Immature natural killer cell (primary cell): ENCODE data around the gene COL17A1. TPM values are rescaled to one million over a fixed set of nuclear protein-coding genes. Genes with fewer than 3 reads are reported as not detected.

Experiments
- DNase-seq, 3 donors: peaks; one replicate each; pipeline ENCODE4 v3.0.0; 2022; ENCODE audit warnings: mixed read lengths in 1 of 3
- H3K27ac Mint-ChIP-seq, 6 donors: one replicate each; pipeline ENCODE4 v1.8.0; 2020; ENCODE audit warnings: mixed read lengths in 6 of 6, mild to moderate bottlenecking in 5 of 6, inconsistent platforms in 4 of 6, moderate library complexity in 3 of 6
- H3K27me3 Mint-ChIP-seq, 3 donors: one replicate each; pipeline ENCODE4 v1.8.0; 2020 to 2021; ENCODE audit warnings: low read depth in 3 of 3, mild to moderate bottlenecking in 3 of 3, mixed read lengths in 3 of 3, moderate library complexity in 3 of 3, inconsistent platforms in 1 of 3
- H3K36me3 Mint-ChIP-seq, 3 donors: one replicate each; pipeline ENCODE4 v1.8.0; 2020; ENCODE audit warnings: mixed read lengths in 3 of 3, inconsistent platforms in 2 of 3, mild to moderate bottlenecking in 2 of 3
- H3K4me1 Mint-ChIP-seq, 2 donors: one replicate each; pipeline ENCODE4 v1.8.0; 2020; ENCODE audit warnings: inconsistent platforms in 2 of 2, mild to moderate bottlenecking in 2 of 2, mixed read lengths in 2 of 2, moderate library complexity in 1 of 2
- H3K4me3 Mint-ChIP-seq, 5 donors: one replicate each; pipeline ENCODE4 v1.8.0; 2020; ENCODE audit warnings: mild to moderate bottlenecking in 5 of 5, mixed read lengths in 5 of 5, inconsistent platforms in 3 of 5, moderate library complexity in 3 of 5
- H3K9me3 Mint-ChIP-seq, 6 donors: one replicate each; pipeline ENCODE4 v1.8.0; 2020; ENCODE audit warnings: mild to moderate bottlenecking in 6 of 6, mixed read lengths in 6 of 6, inconsistent platforms in 4 of 6, moderate library complexity in 3 of 6
- polyA plus RNA-seq, 3 donors: library from polyadenylated mRNA; unstranded; fragments of 300-500 nt; fragmentation: Illumina TruSeq; gene quantifications; one replicate each; pipeline ENCODE4 v1.2.3, GENCODE V29; 2021

Gene COL17A1
- polyA plus RNA-seq, 3 donors from 2014 or later: not detected

DNA sequence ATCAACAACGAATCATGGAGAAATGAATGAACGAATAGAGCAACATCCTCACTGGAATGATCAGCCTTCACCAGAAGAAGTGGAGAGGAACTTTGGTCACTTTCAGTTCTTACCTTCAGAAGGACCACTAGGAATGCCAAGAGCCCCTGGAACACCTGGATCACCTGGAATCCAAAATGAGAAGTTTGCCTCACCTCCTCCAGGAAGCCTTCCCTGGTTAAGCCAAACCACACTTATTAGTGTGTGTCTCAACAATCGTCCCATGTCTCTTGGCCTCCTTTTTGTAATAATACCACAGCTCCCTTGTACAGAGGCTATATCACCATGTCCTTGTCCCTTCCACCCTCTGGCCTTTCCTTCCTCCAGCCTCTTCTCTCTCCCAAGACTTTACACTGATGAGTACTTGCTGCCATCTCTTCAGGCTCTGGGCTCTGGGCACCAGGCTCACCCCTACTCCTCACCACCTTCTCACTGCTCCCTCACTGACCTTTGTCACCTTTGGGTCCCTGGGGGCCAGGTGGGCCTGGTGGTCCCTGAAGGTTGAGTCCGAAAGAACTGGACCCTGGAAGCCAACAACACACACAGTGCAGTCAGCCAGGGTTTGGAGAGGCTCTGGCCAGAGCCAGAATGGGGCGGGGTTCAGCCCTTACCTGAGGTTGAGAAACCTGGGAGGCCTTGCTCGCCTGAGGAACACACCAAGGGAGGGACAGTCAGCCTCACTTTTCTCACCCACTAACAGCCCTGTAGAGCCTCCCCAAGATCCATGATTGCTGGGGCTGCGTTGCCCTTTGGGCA lies 46.5 kb downstream of the COL17A1 start:
- H3K27ac Mint-ChIP-seq: no peak overlapping the region
- H3K36me3 Mint-ChIP-seq: no peaks in the 10 kb centered on the region
- no peak overlapping the region for H3K4me3 Mint-ChIP-seq
- no peak for DNase-seq
- no peaks in the 10 kb centered on the region for H3K4me1 Mint-ChIP-seq
- H3K27me3 Mint-ChIP-seq: peaks cover 0 to 2% (median 2%) of the 10 kb centered on the region in 3 donors
- no peaks in the 10 kb centered on the region for H3K9me3 Mint-ChIP-seq

DNA sequence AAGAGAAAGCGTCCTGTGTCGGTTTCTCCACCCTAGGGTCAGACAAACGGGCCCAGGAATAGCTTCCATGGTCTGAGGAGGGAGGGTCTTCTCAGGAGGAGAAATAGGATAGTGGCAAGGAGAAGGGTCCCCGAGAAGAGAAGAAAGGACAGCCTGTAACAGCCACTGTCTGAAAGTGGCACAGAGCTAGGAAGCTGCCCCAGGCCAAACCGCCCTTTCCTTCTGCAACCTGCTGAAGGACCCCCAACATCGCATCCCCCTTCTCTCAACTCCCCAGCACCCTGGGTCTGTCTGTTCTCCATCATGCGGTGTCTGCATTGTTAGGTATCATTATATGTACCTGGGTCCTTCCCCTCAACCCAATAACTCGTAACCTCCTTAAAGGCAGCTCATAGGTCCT lies 47.1 kb downstream of the COL17A1 start:
- no peaks in the 10 kb centered on the region for H3K9me3 Mint-ChIP-seq
- H3K4me1 Mint-ChIP-seq: no peaks in the 10 kb centered on the region
- no peak for DNase-seq
- H3K27me3 Mint-ChIP-seq: peaks cover 0 to 3% (median 2%) of the 10 kb centered on the region in 3 donors
- H3K4me3 Mint-ChIP-seq: no peak overlapping the region
- H3K36me3 Mint-ChIP-seq: no peaks in the 10 kb centered on the region
- H3K27ac Mint-ChIP-seq: no peak overlapping the region

DNA sequence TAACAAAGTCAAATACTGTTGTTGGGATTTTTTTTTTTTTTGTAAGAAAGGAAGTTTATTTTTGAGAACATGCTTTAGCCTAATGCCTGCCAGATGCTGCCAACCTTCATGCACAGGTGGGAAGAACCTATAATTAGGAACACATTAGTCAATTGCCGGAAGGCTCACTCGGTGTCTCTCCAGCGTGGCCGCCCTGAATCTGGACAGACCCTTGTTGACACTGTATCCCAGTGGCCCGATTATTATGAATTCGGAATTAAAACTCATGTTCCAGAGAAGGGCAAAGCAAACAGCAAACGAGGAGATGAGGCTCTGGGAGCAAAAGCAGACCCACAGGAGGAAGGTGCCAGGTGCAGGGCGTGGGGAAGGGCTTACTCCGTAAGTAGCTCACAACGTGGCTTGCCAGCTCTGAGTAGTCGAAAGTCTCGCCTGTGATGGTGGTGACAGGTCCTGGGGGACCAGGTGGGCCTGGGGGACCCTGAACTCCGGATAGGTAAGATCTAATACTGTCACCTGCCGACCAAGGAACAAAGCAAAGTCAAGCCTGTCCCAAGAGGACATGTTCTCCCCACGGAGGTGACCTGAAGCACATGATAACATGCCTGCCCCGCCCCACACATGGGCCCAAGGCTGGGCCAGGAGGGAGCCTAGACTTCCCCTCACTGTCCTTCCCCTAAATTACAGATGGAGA lies 48.3 kb downstream of the COL17A1 start:
- Mint-ChIP-seq H3K9me3 (no peaks in the 10 kb centered on the region), H3K4me1 (no peaks in the 10 kb centered on the region), H3K27me3 (peaks cover 0 to 3% (median 2%) of the 10 kb centered on the region in 3 donors), H3K27ac (no peak overlapping the region), H3K4me3 (no peak overlapping the region), H3K36me3 (peaks cover 0 to 4% (median 0%) of the 10 kb centered on the region in 3 donors)
- no peak for DNase-seq

DNA sequence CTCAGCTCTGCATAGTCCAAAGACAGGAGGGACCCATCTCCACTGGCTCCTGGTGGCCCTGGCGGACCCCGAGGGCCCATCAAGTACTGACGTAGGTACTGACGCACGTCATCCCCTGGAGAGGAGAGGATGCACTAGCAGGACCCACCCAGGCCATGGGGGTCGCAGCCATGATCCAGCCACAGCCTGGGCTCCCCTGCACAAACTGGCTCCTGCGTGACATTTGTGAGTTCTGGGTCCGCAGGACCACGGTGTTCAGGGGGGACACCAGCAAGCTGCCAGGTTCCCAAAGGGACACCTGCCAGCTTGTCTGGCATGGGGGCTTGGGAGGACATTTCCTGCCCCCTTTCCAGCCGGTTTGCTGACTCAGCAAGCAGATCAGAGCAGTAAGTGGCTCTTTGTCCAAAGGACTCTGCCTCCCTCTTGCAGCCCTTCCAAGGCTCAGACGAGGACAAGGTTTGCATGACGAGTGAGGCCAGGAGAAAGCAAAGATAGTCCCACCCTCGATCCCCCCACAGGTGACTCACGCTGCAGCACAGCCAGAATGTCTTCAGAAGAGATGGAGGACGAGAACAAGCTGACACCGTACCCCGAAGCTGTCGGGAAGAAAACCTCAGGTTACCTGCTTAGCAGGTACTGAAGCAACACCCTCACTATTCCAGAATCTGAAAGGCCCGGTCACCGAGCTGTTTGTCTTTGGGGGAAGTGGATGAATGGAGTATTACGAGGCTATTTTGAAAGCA lies 49.0 kb downstream of the COL17A1 start:
- DNase-seq: no peak
- Mint-ChIP-seq H3K27ac (no peak overlapping the region), H3K4me3 (no peak overlapping the region), H3K9me3 (no peaks in the 10 kb centered on the region), H3K36me3 (peaks cover 0 to 9% (median 2%) of the 10 kb centered on the region in 3 donors), H3K4me1 (no peaks in the 10 kb centered on the region), H3K27me3 (peaks cover 0 to 3% (median 0%) of the 10 kb centered on the region in 3 donors)

DNA sequence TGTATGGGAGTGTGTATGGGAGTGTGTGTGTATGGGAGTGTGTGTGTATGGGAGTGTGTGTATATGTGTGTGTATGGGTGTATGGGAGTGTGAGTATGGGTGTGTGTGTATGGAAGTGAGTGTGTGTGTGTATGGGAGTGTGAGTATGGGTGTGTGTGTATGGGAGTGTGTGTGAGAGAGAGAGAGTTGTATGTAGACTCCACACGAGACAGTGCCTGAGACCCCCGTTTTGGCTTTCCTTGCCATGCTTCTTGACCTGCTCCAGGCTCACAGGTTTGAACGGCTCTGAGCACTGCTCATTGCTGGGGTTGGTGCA lies 49.7 kb downstream of the COL17A1 start:
- H3K4me3 Mint-ChIP-seq: no peak overlapping the region
- DNase-seq: no peak
- H3K36me3 Mint-ChIP-seq: peaks cover 0 to 14% (median 6%) of the 10 kb centered on the region in 3 donors
- no peak overlapping the region for H3K27ac Mint-ChIP-seq
- H3K9me3 Mint-ChIP-seq: no peaks in the 10 kb centered on the region
- H3K4me1 Mint-ChIP-seq: no peaks in the 10 kb centered on the region
- H3K27me3 Mint-ChIP-seq: peaks cover 0 to 3% (median 0%) of the 10 kb centered on the region in 3 donors

DNA sequence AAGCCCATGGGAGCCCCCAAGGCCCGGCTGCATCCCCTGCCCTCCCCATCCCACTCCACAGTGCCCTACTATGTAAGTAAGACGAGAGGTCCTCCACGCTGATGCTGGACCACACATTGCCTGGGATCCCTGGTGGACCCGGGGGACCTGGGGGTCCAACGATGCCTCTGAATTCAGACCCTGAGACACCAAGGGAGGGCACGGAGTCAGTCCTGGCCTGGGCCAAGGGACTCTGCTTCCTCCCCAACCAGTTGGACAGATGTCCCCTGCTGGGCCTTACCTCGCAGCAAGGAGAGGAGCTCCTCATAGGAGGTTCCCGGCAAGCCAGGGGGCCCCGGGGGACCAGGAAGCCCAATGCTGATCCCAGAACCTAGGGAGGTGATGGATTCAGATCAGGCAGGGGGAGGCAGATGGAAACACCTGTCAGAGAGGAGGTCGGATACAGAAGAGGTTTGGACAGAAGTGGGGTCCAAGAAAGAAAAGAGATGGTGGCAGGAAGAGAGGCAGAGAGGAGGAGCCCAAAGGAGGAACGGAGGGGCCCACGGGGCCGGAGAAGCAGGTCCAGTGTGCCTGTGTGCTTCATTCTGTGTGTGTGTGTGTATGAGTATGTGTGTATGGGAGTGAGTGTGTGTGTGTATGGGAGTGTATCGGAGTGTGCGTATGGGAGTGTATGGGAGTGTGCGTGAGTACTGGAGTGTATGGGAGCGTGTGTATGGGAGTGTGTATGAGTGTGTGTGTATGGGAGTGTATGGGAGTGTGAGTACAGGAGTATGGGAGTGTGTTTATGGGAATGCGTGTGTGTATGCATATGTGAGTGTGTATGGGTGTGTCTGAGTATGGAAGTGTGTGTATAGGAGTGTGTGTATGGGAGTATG lies 50.2 kb downstream of the COL17A1 start:
- Mint-ChIP-seq H3K27me3 (peaks cover 0 to 3% (median 0%) of the 10 kb centered on the region in 3 donors), H3K9me3 (no peaks in the 10 kb centered on the region), H3K4me3 (no peak overlapping the region), H3K27ac (no peak overlapping the region), H3K4me1 (no peaks in the 10 kb centered on the region), H3K36me3 (peaks cover 0 to 14% (median 12%) of the 10 kb centered on the region in 3 donors)
- DNase-seq: no peak

DNA sequence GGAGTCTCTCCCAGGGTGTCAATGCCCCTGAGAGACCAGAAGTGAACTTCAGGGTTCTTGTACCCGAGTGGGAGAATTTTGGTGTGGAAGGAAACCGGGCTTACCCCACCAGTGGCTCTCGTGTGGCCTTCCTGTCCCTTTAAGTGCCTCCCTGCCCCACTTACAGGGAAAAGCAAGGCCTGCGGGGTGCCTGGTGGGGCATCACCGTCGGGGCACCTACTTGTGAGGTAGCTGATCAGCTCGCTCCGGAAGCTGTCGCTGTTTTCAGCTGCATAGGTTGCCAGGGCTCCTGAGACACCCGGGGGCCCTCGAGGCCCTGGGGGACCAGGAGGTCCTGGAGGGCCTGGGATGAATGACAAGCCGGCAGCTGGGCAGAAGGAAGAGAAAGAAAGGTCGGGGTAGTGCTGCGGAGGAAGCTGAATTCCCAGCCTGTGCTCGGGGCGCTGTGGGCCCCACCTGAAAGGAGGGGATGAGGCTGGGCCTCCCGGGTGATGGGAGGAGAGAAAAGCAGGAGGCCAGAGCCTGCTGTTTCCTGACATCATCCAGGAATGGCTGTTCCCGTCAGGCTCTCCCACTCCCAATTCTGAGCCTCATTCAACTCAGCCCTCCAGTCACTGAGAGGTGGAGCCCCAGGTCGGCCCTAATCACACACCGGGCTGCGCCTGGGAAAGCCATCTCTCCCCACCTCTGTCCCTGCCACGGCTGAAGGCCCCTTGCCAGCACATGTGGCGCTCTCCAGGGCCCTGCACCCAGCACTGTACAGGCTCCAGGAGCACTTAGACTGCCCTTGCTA lies 51.1 kb downstream of the COL17A1 start:
- H3K27ac Mint-ChIP-seq: no peak overlapping the region
- H3K27me3 Mint-ChIP-seq: peaks cover 0 to 3% (median 0%) of the 10 kb centered on the region in 3 donors
- no peaks in the 10 kb centered on the region for H3K9me3 Mint-ChIP-seq
- no peak overlapping the region for H3K4me3 Mint-ChIP-seq
- peaks cover 0 to 15% (median 14%) of the 10 kb centered on the region in 3 donors for H3K36me3 Mint-ChIP-seq
- no peaks in the 10 kb centered on the region for H3K4me1 Mint-ChIP-seq
- DNase-seq: no peak

DNA sequence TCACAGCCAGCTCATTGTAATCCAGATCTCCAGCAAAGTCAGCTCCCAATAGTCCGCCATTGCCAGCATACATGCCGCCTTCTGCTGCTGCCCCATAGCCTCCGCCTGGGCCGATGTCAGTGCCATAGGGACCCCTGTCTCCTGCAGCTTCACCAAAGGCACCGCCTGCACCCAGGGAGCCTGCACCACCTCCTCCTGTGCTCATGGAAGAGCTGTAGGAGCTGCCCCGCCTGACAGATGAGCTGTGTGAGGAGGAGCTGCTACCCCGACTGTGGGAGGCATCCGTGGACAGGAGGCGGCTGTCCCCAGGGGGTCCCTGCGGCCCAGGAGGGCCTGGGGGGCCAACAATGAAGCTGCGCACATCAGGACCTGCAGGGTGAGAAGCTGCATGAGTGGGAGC lies 51.7 kb downstream of the COL17A1 start:
- peaks cover 0 to 20% (median 14%) of the 10 kb centered on the region in 3 donors for H3K36me3 Mint-ChIP-seq
- peaks cover 0 to 3% (median 0%) of the 10 kb centered on the region in 3 donors for H3K27me3 Mint-ChIP-seq
- no peaks in the 10 kb centered on the region for H3K4me1 Mint-ChIP-seq
- H3K9me3 Mint-ChIP-seq: no peaks in the 10 kb centered on the region
- DNase-seq: no peak
- no peak overlapping the region for H3K4me3 Mint-ChIP-seq
- H3K27ac Mint-ChIP-seq: peak overlapping the region in 1 of 6 donors; percentile 60

DNA sequence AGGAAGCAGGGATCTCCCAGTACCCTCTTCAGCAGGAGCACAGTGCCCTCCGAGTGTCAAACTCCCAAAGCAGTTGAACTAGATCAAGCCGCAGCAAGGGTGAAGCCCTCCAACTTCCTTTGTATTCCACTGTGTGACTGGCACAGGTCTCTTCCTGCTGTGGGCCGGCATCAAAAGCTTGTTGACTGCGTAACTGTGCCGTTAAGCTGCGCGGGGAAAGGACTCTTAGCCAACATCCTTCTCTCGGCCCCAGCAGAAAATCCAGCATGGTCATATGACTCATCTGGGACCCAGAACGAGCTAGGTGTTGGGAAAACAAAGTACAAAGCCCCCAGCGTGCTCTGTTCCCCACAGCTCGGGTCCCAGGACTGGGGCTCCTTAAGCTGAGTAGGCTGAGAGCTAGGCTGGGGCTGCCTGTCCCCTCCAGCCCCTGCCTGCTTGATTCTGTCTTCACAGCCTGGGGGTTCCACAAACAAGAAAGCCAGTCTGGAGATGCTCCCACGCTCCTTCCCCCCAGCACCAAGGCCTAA lies 52.2 kb downstream of the COL17A1 start:
- Mint-ChIP-seq H3K27me3 (peaks cover 0 to 3% (median 0%) of the 10 kb centered on the region in 3 donors), H3K4me1 (no peaks in the 10 kb centered on the region), H3K36me3 (peaks cover 0 to 23% (median 14%) of the 10 kb centered on the region in 3 donors), H3K27ac (peak overlapping the region in 1 of 6 donors; percentile 60), H3K9me3 (no peaks in the 10 kb centered on the region), H3K4me3 (no peak overlapping the region)
- no peak for DNase-seq

DNA sequence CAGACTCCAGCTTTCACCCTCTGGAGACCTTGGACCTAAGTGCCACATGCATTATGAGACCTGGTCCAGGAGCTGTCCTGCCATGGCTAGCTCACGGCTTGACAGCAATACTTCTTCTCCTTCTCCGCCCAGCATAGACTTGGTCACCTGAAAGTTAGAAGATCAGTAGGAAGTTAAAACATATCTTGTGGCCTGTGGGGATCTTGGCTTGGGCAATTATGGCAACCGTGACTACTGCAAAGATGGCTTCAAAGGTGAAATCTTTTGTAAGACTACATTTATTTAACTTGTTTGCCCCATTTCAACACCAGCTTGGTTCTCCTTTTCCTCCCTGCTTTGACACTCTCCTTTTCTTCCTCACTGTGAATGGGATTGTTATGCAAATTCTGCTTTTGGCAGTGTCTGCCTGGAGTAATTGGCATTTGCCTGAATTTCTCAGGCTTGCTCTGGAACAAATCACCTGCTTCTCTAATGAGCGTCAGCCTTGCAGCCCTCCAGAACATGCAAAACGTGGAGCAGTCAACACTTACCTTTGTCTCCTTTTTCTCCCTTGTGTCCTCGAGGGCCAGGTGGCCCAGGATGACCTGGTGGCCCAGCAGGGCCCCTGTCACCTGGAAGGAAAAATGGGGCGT lies 53.4 kb downstream of the COL17A1 start:
- no peak for DNase-seq
- Mint-ChIP-seq H3K4me1 (no peaks in the 10 kb centered on the region), H3K27me3 (peaks cover 0 to 3% (median 0%) of the 10 kb centered on the region in 3 donors), H3K27ac (peak overlapping the region in 3 of 6 donors; percentile 24 to 41 (median 34)), H3K9me3 (no peaks in the 10 kb centered on the region), H3K4me3 (no peak overlapping the region), H3K36me3 (peaks cover 4 to 30% (median 14%) of the 10 kb centered on the region in 3 donors)

DNA sequence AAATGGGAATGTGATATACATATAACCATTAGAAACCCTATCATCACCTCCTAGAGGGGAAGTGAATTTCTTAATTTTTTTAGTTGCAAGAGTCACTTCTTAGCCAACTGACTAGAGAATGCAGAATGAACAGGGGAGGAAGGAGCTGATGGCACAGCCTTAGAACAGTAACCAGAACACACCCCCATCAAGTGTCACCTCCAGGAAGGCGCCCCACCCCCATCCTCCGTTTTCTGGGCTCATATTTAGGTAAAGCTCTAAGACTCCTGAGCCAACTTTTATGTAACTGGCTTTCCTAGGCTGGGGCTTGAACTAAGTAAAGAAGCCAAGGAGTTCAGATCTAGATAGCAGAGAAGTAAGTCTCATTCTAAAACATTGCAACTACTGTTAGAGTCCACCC lies 54.0 kb downstream of the COL17A1 start:
- no peak for DNase-seq
- Mint-ChIP-seq H3K27me3 (peaks cover 0 to 3% (median 0%) of the 10 kb centered on the region in 3 donors), H3K4me3 (no peak overlapping the region), H3K36me3 (peaks cover 4 to 30% (median 14%) of the 10 kb centered on the region in 3 donors), H3K4me1 (no peaks in the 10 kb centered on the region), H3K9me3 (no peaks in the 10 kb centered on the region), H3K27ac (peak overlapping the region in 2 of 6 donors; percentile 51 to 61)

DNA sequence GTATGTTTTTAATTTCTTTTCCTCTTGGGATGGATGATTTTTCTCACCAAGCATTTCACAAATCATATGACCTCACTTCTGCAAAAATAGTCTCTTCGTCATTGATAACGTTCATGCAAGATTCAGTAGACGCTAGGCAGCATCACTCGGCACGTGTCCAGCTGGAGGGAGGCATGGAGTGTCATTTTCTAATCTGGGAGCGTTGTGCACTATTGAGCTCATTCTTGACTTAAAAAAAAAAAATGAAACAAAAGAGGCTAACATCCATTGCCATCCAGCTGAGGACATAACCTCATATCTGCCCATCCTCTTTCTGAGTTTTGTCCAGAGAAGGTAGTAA lies 56.2 kb downstream of the COL17A1 start:
- Mint-ChIP-seq H3K4me1 (no peaks in the 10 kb centered on the region), H3K4me3 (no peak overlapping the region), H3K36me3 (peaks cover 11 to 43% (median 21%) of the 10 kb centered on the region in 3 donors), H3K27me3 (peaks cover 0 to 3% (median 0%) of the 10 kb centered on the region in 3 donors), H3K9me3 (no peaks in the 10 kb centered on the region), H3K27ac (peak overlapping the region in 3 of 6 donors; percentile 9 to 67 (median 16))
- DNase-seq: no peak
